GM12801 (cell line): Measurements from ENCODE around the gene SELP.

ENCODE experiments used
- CTCF ChIP-seq: IDR thresholded peaks from one replicate; pipeline ENCODE4 v1.5.1; 2011; ENCODE audit warnings: control low read depth; ENCODE audit not compliant: insufficient read length; ENCODE audit errors: extremely low read depth

The SELP gene

DNA sequence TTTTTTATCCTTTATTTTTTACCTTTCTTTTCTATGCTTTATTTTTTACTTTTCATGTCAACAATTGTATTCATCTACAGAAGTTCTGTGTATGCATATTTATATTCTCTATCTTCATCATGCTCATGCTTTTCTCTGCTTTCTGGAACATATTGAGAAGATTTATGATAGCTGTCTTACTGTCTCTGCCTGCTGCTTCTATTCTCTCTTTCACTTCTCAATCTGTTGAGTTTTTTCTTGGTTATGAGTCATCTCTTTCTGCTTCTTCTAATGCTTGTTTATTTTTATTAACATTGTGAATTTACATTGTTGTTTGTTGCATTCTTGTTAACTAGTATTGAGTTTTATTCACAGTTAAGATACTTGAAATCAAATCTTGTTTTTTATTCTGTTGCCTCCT is 66.3 kb downstream of the SELP start:
- TF ChIP-seq CTCF = no peak

- no peak for TF ChIP-seq CTCF
These were observed 66.8 kb downstream of the SELP start for GRCh38 chr1:169563019-169563615.

GRCh38 chr1:169561692-169562091 is 68.2 kb downstream of the SELP start:
- no peak for TF ChIP-seq CTCF

GRCh38 chr1:169557131-169557530 is 72.8 kb downstream of the SELP start:
- TF ChIP-seq CTCF = no peak

GRCh38 chr1:169550294-169550693 is 79.6 kb downstream of the SELP start:
- TF ChIP-seq CTCF = no peak

DNA sequence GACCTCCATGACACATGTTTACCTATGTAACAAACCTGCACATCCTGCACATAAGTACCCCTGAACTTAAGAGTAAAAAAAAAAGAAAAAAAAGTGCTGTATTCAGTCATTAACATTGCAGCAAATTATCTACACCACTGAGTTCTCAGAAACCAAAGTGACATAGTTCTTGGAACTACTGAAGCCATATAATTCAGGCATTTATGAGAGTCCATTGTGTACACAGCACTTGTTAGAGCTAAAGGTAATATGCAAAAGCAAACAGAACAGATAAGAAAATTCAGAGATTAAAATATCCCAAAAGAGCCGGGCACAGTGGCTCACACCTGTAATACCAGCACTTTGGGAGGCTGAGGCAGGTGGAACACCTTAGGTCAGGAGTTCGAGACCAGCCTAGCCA is 81.6 kb downstream of the SELP start:
- TF ChIP-seq CTCF = no peak

- TF ChIP-seq CTCF = no peak
These were observed 83.6 kb downstream of the SELP start for GRCh38 chr1:169546087-169546995.
